Mesothelial cell of epicardium (in vitro differentiated cells): Measurements from ENCODE around the gene HMGCL. TPM values are rescaled to one million over a fixed set of nuclear protein-coding genes. Genes with fewer than 3 reads are reported as not detected.

Experiments
- DNase-seq, 2 experiments: peaks; one replicate each; pipeline ENCODE4 v3.0.0; 2021; ENCODE audit warnings: low spot score in 2 of 2; ENCODE audit not compliant: unreplicated experiment in 2 of 2
- H3K27ac Mint-ChIP-seq: 2 replicates; pipeline ENCODE4 v1.8.0; 2021; ENCODE audit warnings: mixed read lengths
- H3K27me3 Mint-ChIP-seq: 2 replicates; pipeline ENCODE4 v1.8.0; 2021; ENCODE audit warnings: low read depth, mixed read lengths
- H3K36me3 Mint-ChIP-seq: 2 replicates; pipeline ENCODE4 v1.8.0; 2021; ENCODE audit warnings: mixed read lengths
- H3K4me1 Mint-ChIP-seq: 2 replicates; pipeline ENCODE4 v1.8.0; 2021; ENCODE audit warnings: mixed read lengths
- H3K4me3 Mint-ChIP-seq: 2 replicates; pipeline ENCODE4 v1.8.0; 2021; ENCODE audit warnings: mild to moderate bottlenecking, moderate library complexity, mixed read lengths
- H3K9me3 Mint-ChIP-seq: 2 replicates; pipeline ENCODE4 v1.8.0; 2021; ENCODE audit warnings: mixed read lengths
- CTCF ChIP-seq: fragments of 200-600 bp; sonication (generic); IDR thresholded peaks from one replicate; pipeline ENCODE4 v1.5.0; 2021; ENCODE audit warnings: antibody characterized with exemption; ENCODE audit not compliant: unreplicated experiment
- total RNA-seq: library from RNA; stranded (reverse); gene quantifications from 3 replicates; pipeline ENCODE4 v1.2.1, GENCODE V29; 2021

Gene HMGCL
- total RNA-seq, 1 donor from 2014 or later = 29.2 TPM

GRCh38 chr1:23768733-23769132 lies 56.5 kb downstream of the HMGCL start:
- Mint-ChIP-seq H3K27ac (no peak overlapping the region), H3K4me1 (no peaks in the 10 kb centered on the region), H3K4me3 (no peak overlapping the region), H3K27me3 (no peaks in the 10 kb centered on the region), H3K36me3 (peaks cover 15% of the 10 kb centered on the region), H3K9me3 (no peaks in the 10 kb centered on the region)
- no peak for TF ChIP-seq CTCF
- DNase-seq = no peak

GRCh38 chr1:23763041-23763577 lies 62.1 kb downstream of the HMGCL start:
- H3K27ac Mint-ChIP-seq = no peak overlapping the region
- H3K36me3 Mint-ChIP-seq = peaks cover 27% of the 10 kb centered on the region
- no peak overlapping the region for H3K4me3 Mint-ChIP-seq
- H3K9me3 Mint-ChIP-seq = no peaks in the 10 kb centered on the region
- no peaks in the 10 kb centered on the region for H3K4me1 Mint-ChIP-seq
- no peaks in the 10 kb centered on the region for H3K27me3 Mint-ChIP-seq
- no peak for TF ChIP-seq CTCF
- DNase-seq = no peak

DNA sequence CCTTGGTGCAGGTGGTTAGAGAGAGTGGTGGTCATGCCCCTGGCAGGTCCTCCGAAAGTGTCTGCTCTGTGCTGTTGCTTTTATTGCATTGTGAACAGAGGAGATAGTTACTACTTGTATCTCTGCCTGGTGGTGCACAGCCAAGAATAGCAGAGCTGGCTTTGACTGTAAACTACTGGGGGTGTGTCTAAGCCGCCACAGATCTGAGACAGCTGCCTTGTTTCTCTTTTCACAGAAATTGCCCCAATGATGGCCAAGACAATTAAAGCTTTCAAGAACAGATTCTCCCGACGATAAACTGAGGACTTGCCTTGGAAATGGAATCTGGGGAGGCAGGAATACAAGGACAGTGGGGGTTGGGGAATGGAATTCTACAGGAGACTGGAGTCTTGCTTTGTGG lies 66.0 kb downstream of the HMGCL start:
- no peak for DNase-seq
- peaks cover 39% of the 10 kb centered on the region for H3K36me3 Mint-ChIP-seq
- no peak for TF ChIP-seq CTCF
- H3K9me3 Mint-ChIP-seq = no peaks in the 10 kb centered on the region
- H3K27me3 Mint-ChIP-seq = no peaks in the 10 kb centered on the region
- H3K4me3 Mint-ChIP-seq = no peak overlapping the region
- no peaks in the 10 kb centered on the region for H3K4me1 Mint-ChIP-seq
- no peak overlapping the region for H3K27ac Mint-ChIP-seq

- DNase-seq = no peak
- Mint-ChIP-seq H3K4me1 (no peaks in the 10 kb centered on the region), H3K9me3 (no peaks in the 10 kb centered on the region), H3K36me3 (peaks cover 43% of the 10 kb centered on the region), H3K27ac (no peak overlapping the region), H3K4me3 (no peak overlapping the region), H3K27me3 (no peaks in the 10 kb centered on the region)
- no peak for TF ChIP-seq CTCF
Observed at GRCh38 chr1:23757812-23758211, 67.4 kb downstream of the HMGCL start.

GRCh38 chr1:23756676-23757075 lies 68.6 kb downstream of the HMGCL start:
- no peaks in the 10 kb centered on the region for H3K27me3 Mint-ChIP-seq
- peaks cover 41% of the 10 kb centered on the region for H3K36me3 Mint-ChIP-seq
- DNase-seq = no peak
- no peaks in the 10 kb centered on the region for H3K9me3 Mint-ChIP-seq
- H3K4me1 Mint-ChIP-seq = no peaks in the 10 kb centered on the region
- H3K4me3 Mint-ChIP-seq = no peak overlapping the region
- H3K27ac Mint-ChIP-seq = no peak overlapping the region
- no peak for TF ChIP-seq CTCF

DNA sequence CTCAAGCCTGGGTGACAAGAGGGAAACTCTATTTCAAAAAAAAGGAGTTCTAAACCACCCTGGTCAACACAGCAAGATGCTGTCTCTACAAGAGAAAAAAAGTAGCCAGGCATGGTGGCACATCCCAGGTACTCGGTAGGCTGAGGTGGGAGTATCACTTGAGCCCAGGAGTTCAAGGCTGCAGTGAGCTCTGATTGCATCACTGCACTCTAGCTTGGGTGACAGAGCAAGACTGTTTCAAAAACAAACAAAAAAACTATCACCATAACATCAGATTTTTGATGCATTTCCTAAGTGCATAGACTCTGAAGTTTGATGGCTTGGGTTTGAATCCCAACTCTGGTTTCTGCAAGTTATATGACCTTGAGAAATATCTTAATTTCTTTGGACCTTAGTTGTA lies 72.3 kb downstream of the HMGCL start:
- no peak for DNase-seq
- no peaks in the 10 kb centered on the region for H3K4me1 Mint-ChIP-seq
- H3K9me3 Mint-ChIP-seq = no peaks in the 10 kb centered on the region
- no peak overlapping the region for H3K4me3 Mint-ChIP-seq
- peaks cover 45% of the 10 kb centered on the region for H3K36me3 Mint-ChIP-seq
- H3K27me3 Mint-ChIP-seq = no peaks in the 10 kb centered on the region
- no peak overlapping the region for H3K27ac Mint-ChIP-seq
- no peak for TF ChIP-seq CTCF
